CD4-positive, alpha-beta T cell treated with Interleukin-6 at 100 ng/mL for 8 hours (primary cell): Measurements from ENCODE around the gene SLC25A13.
A peak's percentile ranks its signal among the peaks of the same experiment; 100 is the strongest.

ENCODE experiments used
- DNase-seq: peaks from one replicate; pipeline ENCODE4 v3.0.0-alpha.2; 2020; ENCODE audit warnings: mixed read lengths, low spot score

Gene SLC25A13

DNA sequence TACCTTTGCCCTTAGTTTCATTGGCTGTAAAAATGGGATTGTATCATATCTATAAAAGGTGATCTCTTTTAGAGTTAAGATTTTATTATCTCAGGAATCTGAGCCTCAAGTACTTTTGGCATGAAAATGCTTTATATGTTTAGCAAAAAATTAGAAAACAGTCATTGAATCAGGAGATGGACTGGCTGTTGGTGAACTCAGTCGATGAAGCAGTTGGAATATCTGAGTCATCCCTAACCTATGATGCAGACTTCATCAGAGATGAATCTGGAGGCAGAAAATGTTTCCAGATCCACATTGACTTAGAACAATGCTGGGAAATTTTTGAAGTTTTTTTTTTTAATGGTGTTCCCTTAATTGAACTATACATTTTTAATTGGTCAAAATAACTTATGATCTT lies 228.5 kb downstream of the SLC25A13 start:
- no peak for DNase-seq

- no peak for DNase-seq
Observed at GRCh38 chr7:96090756-96091155, 231.1 kb downstream of the SLC25A13 start.

DNA sequence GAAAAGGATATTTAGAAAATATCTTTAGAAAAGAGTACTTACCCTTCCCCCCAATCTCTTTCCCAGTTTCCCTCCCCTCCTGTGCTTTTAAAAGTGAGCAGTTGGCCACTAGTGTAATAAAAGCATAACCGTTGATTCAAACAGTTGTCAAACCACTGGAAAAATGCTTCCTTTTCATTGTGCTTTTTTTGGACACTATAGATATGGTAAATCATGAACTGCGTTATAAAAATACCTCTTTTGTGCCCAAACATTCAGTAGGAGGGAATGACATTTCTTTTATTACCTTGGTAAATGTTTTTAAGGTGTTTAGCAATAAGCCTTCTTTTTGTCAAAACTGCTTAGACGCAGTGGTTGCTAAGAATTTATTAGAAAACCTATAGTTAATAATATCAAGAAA lies 232.4 kb downstream of the SLC25A13 start:
- DNase-seq = no peak

- no peak for DNase-seq
Observed at GRCh38 chr7:96088579-96088978, 233.3 kb downstream of the SLC25A13 start.

GRCh38 chr7:96085953-96086352 lies 235.9 kb downstream of the SLC25A13 start:
- no peak for DNase-seq

GRCh38 chr7:96084881-96085553 lies 236.9 kb downstream of the SLC25A13 start:
- DNase-seq = no peak

DNA sequence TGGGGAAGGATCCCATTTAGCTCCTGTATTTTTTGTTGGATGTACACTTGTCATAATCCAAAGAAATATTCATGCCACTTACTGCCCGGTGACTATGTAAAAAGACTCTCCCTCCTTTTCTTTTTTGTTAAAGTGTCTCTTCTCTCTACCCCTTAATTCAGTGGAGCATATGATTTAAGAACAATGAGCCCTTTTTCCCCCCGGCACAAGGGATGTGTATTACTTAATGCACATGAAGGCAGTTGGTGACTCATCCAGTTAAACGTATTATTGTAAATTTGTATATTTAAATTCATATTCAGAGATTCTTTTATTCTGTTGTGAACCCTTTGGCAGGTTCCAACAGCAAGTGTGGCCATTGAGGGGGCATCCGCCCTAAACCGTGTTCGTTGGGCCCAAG lies 241.9 kb downstream of the SLC25A13 start:
- DNase-seq = no peak

GRCh38 chr7:96076350-96076707 lies 245.6 kb downstream of the SLC25A13 start:
- no peak for DNase-seq

GRCh38 chr7:96075510-96076349 lies 246.2 kb downstream of the SLC25A13 start:
- DNase-seq = peak; percentile 30

GRCh38 chr7:96074871-96075270 lies 247.0 kb downstream of the SLC25A13 start:
- DNase-seq = no peak
